Left colon (tissue), 2 donors: ENCODE data around the gene RMP24.
"Not testable (repeated sequence)": the region's sequence is repeated elsewhere in the genome, so short reads cannot be mapped to it uniquely, and the experiment has no call there.

Experiments
- ATAC-seq: fragments of 200-7000 bp; cut with Tn5 transposase; one replicate; pipeline ENCODE4 v1.9.1; 2020; ENCODE audit warnings: mild to moderate bottlenecking, moderate library complexity
- DNase-seq, 2 donors: peaks; one replicate each; pipeline ENCODE4 v3.0.0-alpha.2; 2020
- intact Hi-C, 2 donors: fragments of 100-400 bp; cut with DNase I in 1 of 2; cut with micrococcal nuclease in 1 of 2; formaldehyde crosslinking; loops; one replicate each; pipeline versions ENCODE4 v1.11.2 to v1.14.0; 2022; cut with DNase I, micrococcal nuclease
- donor health status: DM: no; HTN: no; CAD: no.
- donor health status: DM: yes; HTN: yes; CAD: no.

Gene RMP24

GRCh38 chr18:35956226-35956625, 16.3 kb upstream of the RMP24 start:
- no peak for ATAC-seq
- intact Hi-C loops = no loop called here
- no peak for DNase-seq

GRCh38 chr18:35962320-35962719, 10.2 kb upstream of the RMP24 start:
- intact Hi-C loops = no loop called here
- DNase-seq (no peak), ATAC-seq (no peak)

- DNase-seq = no peak
- ATAC-seq = no peak
- intact Hi-C loops = no loop called here
Observed at GRCh38 chr18:35964319-35964718, 8.2 kb upstream of the RMP24 start.

- intact Hi-C loops, ATAC-seq: not testable (repeated sequence)
Observed at GRCh38 chr18:35967866-35968265, 4.6 kb upstream of the RMP24 start.

GRCh38 chr18:35968278-35968880, 4.1 kb upstream of the RMP24 start:
- peak in 1 of 2 donors; percentile 7 for DNase-seq
- ATAC-seq = no peak
- intact Hi-C loops = no loop called here

More at GRCh38 chr18:35967866-35968265, 4.6 kb upstream of the RMP24 start:
- not testable (repeated sequence) for DNase-seq

DNA sequence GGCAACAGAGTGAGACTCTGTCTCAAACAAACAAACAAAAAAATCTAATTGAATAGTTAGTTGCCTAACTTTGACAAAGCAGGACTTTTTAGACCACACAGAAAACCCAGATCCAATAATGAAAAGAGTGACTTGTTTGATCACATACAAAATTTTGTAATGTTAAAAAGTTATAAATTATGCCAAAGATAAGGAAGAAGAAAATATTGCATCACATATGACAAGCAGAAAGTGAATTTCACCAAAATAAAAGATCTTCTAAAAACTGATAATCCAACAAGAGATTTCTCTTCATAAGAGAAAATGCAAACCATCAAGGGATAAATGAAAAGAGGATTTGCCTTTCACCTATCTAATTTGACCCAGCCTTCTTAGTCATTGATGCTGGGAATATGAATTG, 2.8 kb upstream of the RMP24 start:
- DNase-seq (no peak), ATAC-seq (no peak)
- intact Hi-C loops = no loop called here

DNA sequence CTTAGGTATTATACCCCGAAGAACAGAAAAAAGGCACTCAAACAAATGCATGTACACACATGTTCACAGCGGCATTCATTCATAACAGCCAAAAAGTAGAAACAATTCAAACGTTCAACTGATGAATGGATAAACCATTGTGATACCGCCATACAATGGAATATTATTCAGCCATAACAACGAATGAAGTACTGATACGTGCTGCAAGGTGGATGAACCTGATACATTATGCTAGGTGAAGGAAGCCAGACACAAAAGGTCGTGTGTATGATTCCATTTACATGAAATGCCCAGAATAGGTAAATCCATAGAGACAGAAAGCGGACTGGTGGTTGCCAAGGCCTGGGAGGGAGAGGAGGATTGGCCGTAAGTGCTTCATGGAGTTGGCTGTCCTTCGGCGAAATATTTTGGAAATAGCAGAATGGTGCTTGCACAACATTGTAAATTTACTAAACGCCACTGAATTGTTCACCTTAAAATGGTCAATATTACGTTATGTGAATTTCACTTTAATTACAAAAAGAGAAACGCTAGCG, 750 bp upstream of the RMP24 start:
- intact Hi-C loops = loop anchor here in 1 of 2 donors (2.0 kb wide), 1 partner anchor 475 kb away; the partner anchor contains the start of gene INO80C
- ATAC-seq (peak; percentile 17), DNase-seq (no peak)

GRCh38 chr18:35973650-35974049, 1.2 kb downstream of the RMP24 start:
- intact Hi-C loops = loop anchor here in 1 of 2 donors (2.0 kb wide), 1 partner anchor 477 kb away; the partner anchor contains the start of gene INO80C
- ATAC-seq = no peak

DNA sequence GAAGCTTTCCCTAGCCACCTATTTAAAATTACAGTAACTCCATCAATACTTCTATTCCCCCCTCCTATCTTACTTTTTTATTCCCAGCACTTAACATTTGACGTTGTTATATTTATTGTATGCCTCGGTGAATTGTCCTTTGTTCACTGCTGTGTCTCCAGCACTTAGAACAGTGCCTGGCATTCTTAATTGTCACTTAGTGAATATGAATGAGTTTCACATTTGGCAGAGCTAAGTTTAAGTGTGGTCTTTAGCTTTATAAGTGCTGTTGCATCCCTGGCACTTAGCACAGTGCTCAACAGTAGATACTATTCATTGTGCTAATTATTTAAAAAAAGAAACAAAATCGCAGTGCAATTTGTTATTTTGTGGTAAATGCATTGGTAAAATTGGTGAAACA, 1.7 kb downstream of the RMP24 start:
- DNase-seq (no peak), ATAC-seq (no peak)
- intact Hi-C loops = no loop called here

More at GRCh38 chr18:35973650-35974049, 1.2 kb downstream of the RMP24 start:
- DNase-seq = no peak

- no peak for ATAC-seq
- intact Hi-C loops = no loop called here
Observed at GRCh38 chr18:35979112-35979511, 6.6 kb downstream of the RMP24 start.

GRCh38 chr18:35982409-35983114, 10.1 kb downstream of the RMP24 start:
- ATAC-seq (no peak), DNase-seq (no peak)
- intact Hi-C loops = no loop called here

More at GRCh38 chr18:35979112-35979511, 6.6 kb downstream of the RMP24 start:
- DNase-seq = no peak

DNA sequence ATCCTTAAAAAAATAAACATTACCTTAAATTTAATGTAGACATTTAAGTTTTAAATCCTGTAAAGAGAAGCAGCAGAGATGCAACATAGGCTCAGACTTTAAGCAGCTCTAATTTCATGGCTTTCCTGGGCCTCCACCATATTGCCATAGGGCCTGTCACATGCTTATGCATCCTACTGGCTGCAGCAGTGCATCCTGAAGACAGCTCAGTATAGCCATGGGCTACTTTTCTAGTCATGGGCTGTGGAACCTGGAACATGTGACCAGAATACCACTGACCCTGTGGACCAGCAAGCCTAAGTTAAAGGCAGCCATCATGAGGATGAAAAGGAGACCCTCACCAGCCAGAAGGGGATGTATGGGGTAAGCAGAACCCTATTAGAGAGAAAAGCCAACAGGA, 10.7 kb downstream of the RMP24 start:
- intact Hi-C loops = no loop called here
- ATAC-seq (no peak), DNase-seq (no peak)

DNA sequence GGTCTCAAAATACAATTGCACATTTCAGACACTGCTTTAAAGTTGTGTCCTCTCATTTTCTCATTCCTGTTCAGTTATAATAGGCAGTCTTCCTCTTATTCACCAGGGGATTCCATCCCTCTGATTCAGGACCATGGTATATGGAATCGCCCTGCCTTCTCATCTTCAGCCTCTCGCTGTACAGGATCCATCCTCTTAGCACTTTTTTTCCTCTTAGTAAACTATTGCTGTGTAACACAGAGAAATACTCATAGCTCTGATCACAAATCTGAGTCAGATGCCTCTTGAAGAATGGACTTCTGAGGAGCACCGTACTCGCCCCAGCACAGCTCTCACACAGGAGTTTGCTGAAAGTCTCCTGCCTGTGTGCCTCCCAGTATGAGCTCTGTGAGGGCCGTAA, 11.3 kb downstream of the RMP24 start:
- ATAC-seq = no peak
- intact Hi-C loops = no loop called here

DNA sequence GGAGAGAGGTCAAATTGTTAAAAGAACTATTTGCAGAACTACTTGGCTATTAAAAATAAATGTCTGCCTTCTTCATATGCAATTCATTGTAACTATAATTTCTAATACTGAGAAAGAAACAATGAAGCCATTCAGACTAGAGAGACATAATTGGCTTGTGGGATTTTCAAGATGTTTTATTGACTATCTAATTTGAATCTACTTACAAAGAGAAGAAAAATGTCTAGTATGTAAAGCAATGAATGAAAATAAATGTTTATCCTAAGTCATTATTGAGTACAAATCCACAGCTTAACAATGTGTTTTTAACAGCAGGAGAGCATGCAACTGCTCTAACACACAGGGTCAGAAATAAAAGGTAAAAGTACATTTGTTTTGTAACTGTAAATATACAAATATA, 19.2 kb downstream of the RMP24 start:
- no peak for ATAC-seq
- DNase-seq = no peak
- intact Hi-C loops = no loop called here

More for the DNA sequence above, 11.3 kb downstream of the RMP24 start:
- no peak for DNase-seq

GRCh38 chr18:35993013-35993412, 20.5 kb downstream of the RMP24 start:
- ATAC-seq (no peak), DNase-seq (no peak)
- intact Hi-C loops = no loop called here

DNA sequence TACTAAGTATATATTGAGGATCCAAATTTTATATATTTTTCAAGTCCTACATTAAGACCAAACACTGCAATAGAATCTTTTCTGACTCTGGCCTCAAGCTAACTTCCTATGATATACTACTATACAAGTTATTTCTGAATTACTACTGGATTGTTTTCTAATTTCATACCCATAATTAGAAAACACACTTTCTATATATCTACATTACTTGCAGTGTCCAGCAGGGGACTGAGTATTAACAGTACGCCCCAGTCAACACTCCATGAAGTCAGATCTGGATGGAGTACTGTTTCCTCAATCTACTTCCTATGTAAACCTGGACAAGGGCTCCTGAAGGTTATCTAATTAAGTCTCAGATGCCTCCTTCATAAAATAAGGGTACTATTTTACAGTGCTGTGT, 26.5 kb downstream of the RMP24 start:
- intact Hi-C loops = no loop called here
- DNase-seq (no peak), ATAC-seq (peak; percentile 34)

DNA sequence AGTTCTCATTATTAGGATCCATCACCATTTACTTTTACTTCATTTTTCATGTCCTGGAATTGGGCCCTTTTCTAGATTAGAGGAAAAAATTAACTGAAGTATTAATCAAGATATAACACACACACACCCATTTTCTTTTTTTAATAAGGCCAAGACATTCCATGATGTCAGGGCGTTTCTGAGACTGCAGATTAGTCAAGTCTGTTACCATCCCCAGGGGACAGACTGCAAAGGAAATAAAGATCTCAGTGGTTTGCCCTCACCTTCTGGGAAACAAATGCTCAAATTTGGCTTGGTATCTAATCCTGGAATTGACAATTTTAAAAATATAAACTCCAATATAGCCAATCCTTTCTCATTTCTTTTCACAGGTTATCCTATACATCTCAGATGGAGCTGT, 27.4 kb downstream of the RMP24 start:
- no peak for DNase-seq
- no peak for ATAC-seq
- intact Hi-C loops = no loop called here

DNA sequence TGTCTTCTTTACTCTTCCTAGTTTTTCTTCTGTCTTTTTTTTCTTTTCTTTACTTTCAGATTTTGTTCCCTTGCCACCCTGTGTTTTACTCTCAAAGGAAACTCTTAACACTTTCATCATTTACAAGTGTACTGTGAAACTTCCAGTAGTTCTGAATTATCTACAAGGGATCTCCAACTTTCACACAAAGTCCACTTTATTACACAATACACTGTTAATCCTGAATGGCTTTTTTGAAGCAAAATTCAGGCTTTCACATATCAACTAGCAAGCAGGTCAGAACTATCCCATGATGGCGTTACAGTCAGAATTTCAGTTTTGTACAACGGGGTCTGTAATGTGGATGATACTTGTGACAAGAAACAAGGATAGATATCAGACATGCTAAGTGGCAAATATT, 34.5 kb downstream of the RMP24 start:
- DNase-seq = no peak
- intact Hi-C loops = no loop called here
- no peak for ATAC-seq

DNA sequence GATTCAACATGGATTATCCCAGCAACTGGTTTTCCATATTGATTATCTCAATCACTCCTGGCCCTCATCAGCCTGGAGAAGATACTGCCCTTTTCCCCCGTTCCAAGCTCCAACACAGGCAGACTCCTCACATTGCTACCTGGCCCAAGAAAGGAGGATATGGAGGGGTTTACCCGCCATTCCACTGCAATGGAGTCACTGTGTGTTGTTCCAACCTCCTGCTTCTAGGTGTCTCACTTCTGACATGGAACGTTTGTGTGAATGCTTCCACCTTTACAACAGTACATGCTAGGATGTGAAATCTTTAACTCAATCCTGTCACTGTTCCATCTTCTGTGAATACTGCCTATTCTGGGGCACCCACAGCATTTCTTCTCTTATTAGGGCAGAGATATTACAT, 36.7 kb downstream of the RMP24 start:
- ATAC-seq (no peak), DNase-seq (no peak)
- intact Hi-C loops = no loop called here

DNA sequence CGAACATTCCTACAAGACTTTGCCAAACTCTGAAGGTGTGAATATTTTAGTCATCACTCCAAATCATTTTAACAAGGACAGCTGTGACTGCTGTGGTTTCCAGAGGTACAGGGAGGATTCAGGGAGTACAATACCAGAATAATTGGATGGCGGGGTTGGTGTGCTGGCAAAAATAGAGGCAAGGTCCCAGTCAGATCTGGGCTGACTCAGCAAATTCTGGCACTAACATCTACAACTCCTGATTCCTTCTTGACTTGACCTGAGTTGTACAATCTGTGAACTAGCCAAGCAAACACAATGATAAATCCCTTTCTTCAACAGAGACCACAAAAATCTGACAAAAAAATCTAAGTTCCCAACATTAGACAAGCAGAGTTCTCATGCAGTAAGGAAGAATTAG, 40.4 kb downstream of the RMP24 start:
- intact Hi-C loops = no loop called here
- DNase-seq (no peak), ATAC-seq (no peak)
